OCI-LY7 (cell line): ENCODE results near the gene PRRG3. TPM values are rescaled to one million over a fixed set of nuclear protein-coding genes. Genes with fewer than 3 reads are reported as not detected.
"Not testable (repeated sequence)": the region's sequence is repeated elsewhere in the genome, so short reads cannot be mapped to it uniquely, and the experiment has no call there.

Experiments
- BruUV-seq: library from RNA; stranded (reverse); fragments of 400-500 nt; replicated peaks from 2 replicates; lab custom pipeline; 2021; lab: Mats Ljungman, UMichigan
- CTCF ChIA-PET: fragments of 300-600 bp; sonication (Branson Sonifier 250); formaldehyde crosslinking; loops from one replicate; lab custom pipeline; 2022; ENCODE audit warnings: antibody characterized with exemption; ENCODE audit not compliant: unreplicated experiment; lab: Charles Lee
- POLR2A ChIA-PET: fragments of 300-600 bp; sonication (Branson Sonifier 250); formaldehyde crosslinking; loops from one replicate; lab custom pipeline; 2022; ENCODE audit warnings: antibody characterized with exemption; lab: Charles Lee
- DNase-seq: peaks from one replicate; pipeline ENCODE4 v3.0.0-alpha.2; 2015; ENCODE audit warnings: low spot score
- H2AFZ ChIP-seq: fragments of 200-600 bp; sonication (generic), shearing (Covaris generic); 2 replicates; pipeline ENCODE4 v1.6.1; 2014; ENCODE audit warnings: mild to moderate bottlenecking, antibody characterized with exemption, low read length, moderate library complexity
- H3K27ac ChIP-seq: fragments of 200-600 bp; sonication (generic); 2 replicates; pipeline ENCODE4 v1.5.1; 2014; ENCODE audit warnings: mixed run types, low read depth, mild to moderate bottlenecking, moderate library complexity, low read length, inconsistent platforms; ENCODE audit not compliant: poor library complexity, severe bottlenecking
- H3K36me3 ChIP-seq: fragments of 200-600 bp; sonication (generic); 2 replicates; pipeline ENCODE4 v1.6.1; 2014; ENCODE audit warnings: mild to moderate bottlenecking, antibody characterized with exemption, low read length, moderate library complexity, mixed read lengths; ENCODE audit not compliant: insufficient read depth
- H3K4me1 ChIP-seq: fragments of 200-600 bp; sonication (generic); 2 replicates; pipeline ENCODE4 v1.5.1; 2014; ENCODE audit warnings: mild to moderate bottlenecking, low read length; ENCODE audit not compliant: insufficient read depth, poor library complexity, severe bottlenecking
- H3K4me2 ChIP-seq: fragments of 200-600 bp; sonication (generic); 2 replicates; pipeline ENCODE4 v1.6.1; 2014; ENCODE audit warnings: mild to moderate bottlenecking, low read length
- H3K4me3 ChIP-seq: fragments of 200-600 bp; sonication (generic); 2 replicates; pipeline ENCODE4 v1.5.1; 2014; ENCODE audit warnings: mild to moderate bottlenecking, low read depth, low read length; ENCODE audit not compliant: poor library complexity, severe bottlenecking
- H3K79me2 ChIP-seq: fragments of 200-600 bp; sonication (generic); 2 replicates; pipeline ENCODE4 v1.6.1; 2016; ENCODE audit warnings: low read depth, mild to moderate bottlenecking, low read length, moderate library complexity, mixed read lengths; ENCODE audit not compliant: insufficient read depth
- H3K9me2 ChIP-seq: fragments of 200-600 bp; sonication (generic); 2 replicates; pipeline ENCODE4 v1.6.1; 2016; ENCODE audit warnings: mild to moderate bottlenecking, low read length, mixed read lengths; ENCODE audit not compliant: insufficient read depth
- H3K9me3 ChIP-seq: fragments of 200-600 bp; sonication (generic); 2 replicates; pipeline ENCODE4 v1.6.1; 2014; ENCODE audit warnings: mild to moderate bottlenecking, mixed run types, low read length, mixed read lengths
- H4K20me1 ChIP-seq: fragments of 200-600 bp; sonication (generic); 2 replicates; pipeline ENCODE4 v1.6.1; 2014; ENCODE audit warnings: mild to moderate bottlenecking, antibody characterized with exemption, low read length, moderate library complexity, mixed read lengths; ENCODE audit not compliant: insufficient read depth
- CTCF ChIP-seq: fragments of 200-600 bp; sonication (generic); conservative IDR thresholded peaks from 2 replicates; pipeline ENCODE4 v1.5.1; 2014; ENCODE audit warnings: mild to moderate bottlenecking, antibody characterized with exemption, low read length, moderate library complexity, mixed read lengths
- EZH2phosphoT487 ChIP-seq: fragments of 200-600 bp; sonication (generic); IDR thresholded peaks from 2 replicates; pipeline ENCODE4 v1.6.1; 2018; ENCODE audit warnings: low read depth, borderline replicate concordance, mild to moderate bottlenecking, mixed run types, antibody characterized with exemption, low read length, moderate library complexity, mixed read lengths
- intact Hi-C: fragments of 100-400 bp; cut with micrococcal nuclease; formaldehyde crosslinking; loops from one replicate; pipeline ENCODE4 v1.10.0; 2022; ENCODE audit not compliant: unreplicated experiment
- total RNA-seq, 2 experiments: library from RNA; depleted of rRNA in 1 of 2; stranded (reverse); fragments of >200 nt in 1 of 2; shearing (Covaris generic) in 1 of 2; gene quantifications; 2 replicates each; pipeline ENCODE4 v1.2.3, GENCODE V29; 2014 to 2022

Gene PRRG3
- total RNA-seq, 2 experiments from 2014 or later = not detected

- no peaks in the 10 kb centered on the region for H4K20me1 ChIP-seq
- no peaks in the 10 kb centered on the region for H3K36me3 ChIP-seq
- no peak overlapping the region for H3K27ac ChIP-seq
- DNase-seq = no peak
- no peak overlapping the region for H3K4me3 ChIP-seq
- no peaks in the 10 kb centered on the region for H3K79me2 ChIP-seq
- H3K9me3 ChIP-seq = no peaks in the 10 kb centered on the region
- H2AFZ ChIP-seq = no peak overlapping the region
- CTCF ChIA-PET = no interaction called here
- TF ChIP-seq CTCF = no peak
- no peak for TF ChIP-seq EZH2phosphoT487
- intact Hi-C loops = no loop called here
- POLR2A ChIA-PET = no interaction called here
- H3K9me2 ChIP-seq = no peaks in the 10 kb centered on the region
- H3K4me1 ChIP-seq = no peaks in the 10 kb centered on the region
- no TSS peak for BruUV-seq
- no peak overlapping the region for H3K4me2 ChIP-seq
Measured at GRCh38 chrX:151694121-151694520, 1.1 kb upstream of the PRRG3 start.

- no peaks in the 10 kb centered on the region for H3K79me2 ChIP-seq
- no peaks in the 10 kb centered on the region for H3K9me3 ChIP-seq
- no peaks in the 10 kb centered on the region for H4K20me1 ChIP-seq
- H3K4me1 ChIP-seq = no peaks in the 10 kb centered on the region
- no peak overlapping the region for H2AFZ ChIP-seq
- POLR2A ChIA-PET = no interaction called here
- DNase-seq = no peak
- no peak overlapping the region for H3K4me2 ChIP-seq
- CTCF ChIA-PET = no interaction called here
- intact Hi-C loops = no loop called here
- H3K9me2 ChIP-seq = no peaks in the 10 kb centered on the region
- H3K4me3 ChIP-seq = no peak overlapping the region
- no TSS peak for BruUV-seq
- TF ChIP-seq CTCF = no peak
- no peak for TF ChIP-seq EZH2phosphoT487
- no peaks in the 10 kb centered on the region for H3K36me3 ChIP-seq
- H3K27ac ChIP-seq = no peak overlapping the region
Measured at GRCh38 chrX:151695583-151696340, 504 bp downstream of the PRRG3 start.

- H3K27ac ChIP-seq, H3K36me3 ChIP-seq, POLR2A ChIA-PET, BruUV-seq, H3K4me1 ChIP-seq, DNase-seq, H3K4me2 ChIP-seq, H3K9me3 ChIP-seq, H2AFZ ChIP-seq, H3K79me2 ChIP-seq, H3K9me2 ChIP-seq, intact Hi-C loops, CTCF ChIA-PET, H3K4me3 ChIP-seq, H4K20me1 ChIP-seq: not testable (repeated sequence)
Measured at GRCh38 chrX:151697082-151697481, 1.8 kb downstream of the PRRG3 start.
